Measurements from ENCODE around the gene MEP1B. TPM values are rescaled to one million over a fixed set of nuclear protein-coding genes. Genes with fewer than 3 reads are reported as not detected.
A peak's percentile ranks its signal among the peaks of the same experiment; 100 is the strongest.
"Not testable (repeated sequence)": the region's sequence is repeated elsewhere in the genome, so short reads cannot be mapped to it uniquely, and the experiment has no call there.

Gene MEP1B
- not detected for total RNA-seq
- not detected for polyA plus RNA-seq
- long read RNA-seq, donor 1 = 0 reads
- long read RNA-seq, donor 2 = 0 reads
- long read RNA-seq, donor 3 = 0 reads
- long read RNA-seq, donor 4 = 0 reads

DNA sequence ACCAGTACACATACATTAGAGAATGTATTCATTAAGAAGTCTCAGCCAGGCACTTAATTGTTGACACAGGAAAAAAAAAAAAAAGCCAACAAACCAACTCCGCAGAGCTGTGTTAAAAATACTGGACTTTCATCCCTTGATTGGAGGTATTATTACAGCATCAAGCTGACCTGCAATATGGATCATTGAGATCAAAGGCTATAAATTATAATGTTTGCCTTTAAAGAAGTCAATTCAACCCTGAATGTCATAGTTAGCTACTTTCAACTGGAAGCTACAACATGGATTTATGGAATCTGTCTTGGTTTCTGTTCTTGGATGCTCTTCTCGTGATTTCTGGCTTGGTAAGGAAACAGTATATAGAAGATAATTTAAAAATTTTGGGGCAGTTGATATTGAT is at the start of gene MEP1B:
Gene MEP1B, plus strand, starts transcription at position 250 of the 400 bp plus-strand sequence. Its CDS starts 32 bp downstream, at position 282.
- Histone ChIP-seq H3K9me3 (ENCODE audit: control insufficient read depth, low read length) (no peaks in the 10 kb centered on the region), H3K27me3 (ENCODE audit: control insufficient read depth, insufficient read depth) (no peaks in the 10 kb centered on the region), H3K4me3 (ENCODE audit: low read length) (no peak within 1 kb of the TSS), H3K4me1 (ENCODE audit: control insufficient read depth, insufficient read depth, low read length) (no peaks in the 10 kb centered on the region), H3K27ac (ENCODE audit: low read length) (no peak within 1 kb of the TSS)
- ATAC-seq = no peak
- intact Hi-C loops (cut with DNase I) = no loop called here
- 80% methylated on average over 2 of the region's 2 CpGs for WGBS
- DNase-seq = no peak

DNA sequence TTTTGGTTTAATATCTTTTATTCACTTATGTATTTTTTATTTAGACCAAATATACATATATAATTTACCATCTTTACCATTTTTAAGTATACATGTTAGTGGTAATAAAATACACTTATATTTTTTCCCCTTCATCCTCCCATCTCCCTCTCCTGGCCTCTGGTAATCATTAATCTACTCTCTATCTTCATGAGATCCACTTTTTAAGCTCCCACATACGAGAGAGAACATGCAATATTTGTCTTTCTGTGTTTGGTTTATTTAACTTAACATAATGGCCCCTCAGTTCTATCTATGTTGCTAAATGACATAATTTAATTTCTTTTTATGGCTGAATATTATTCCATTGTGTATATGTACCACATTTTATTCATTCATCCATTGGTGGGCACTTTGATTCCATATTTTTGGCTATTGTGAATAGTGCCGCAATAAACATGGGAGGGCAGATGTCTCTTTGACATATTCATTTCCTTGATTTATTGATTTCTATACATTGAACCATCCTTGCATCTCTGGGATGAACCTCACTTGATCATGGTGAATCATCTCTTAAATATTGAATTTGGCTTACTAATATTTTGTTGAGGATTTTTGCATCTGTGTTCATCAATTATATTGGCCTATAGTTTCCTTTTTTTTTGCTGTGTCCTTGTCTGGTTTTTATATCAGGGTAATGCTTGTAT is 41.5 kb upstream of the MEP1B start:
- DNase-seq = no peak

GRCh38 chr18:32152705-32153448 is 37.0 kb upstream of the MEP1B start:
- Histone ChIP-seq H3K4me3 (ENCODE audit: low read length) (no peak overlapping the region), H3K4me1 (ENCODE audit: control insufficient read depth, insufficient read depth, low read length) (no peaks in the 10 kb centered on the region), H3K27me3 (ENCODE audit: control insufficient read depth, insufficient read depth) (no peaks in the 10 kb centered on the region), H3K9me3 (ENCODE audit: control insufficient read depth, low read length) (no peaks in the 10 kb centered on the region), H3K27ac (ENCODE audit: low read length) (no peak overlapping the region)
- 86% methylated on average over 5 of the region's 5 CpGs for WGBS
- ATAC-seq = no peak
- no peak for DNase-seq
- intact Hi-C loops (cut with DNase I) = loop anchor here in 1 of 4 donors (10.0 kb wide), 1 partner anchor 102 kb away; no protein-coding TSS in a partner anchor

More for the DNA sequence above, 41.5 kb upstream of the MEP1B start:
- H3K4me1 ChIP-seq (ENCODE audit: control insufficient read depth, insufficient read depth, low read length) = no peaks in the 10 kb centered on the region
- no peak overlapping the region for H3K4me3 ChIP-seq (ENCODE audit: low read length)
- 66% methylated on average over 2 of the region's 2 CpGs for WGBS
- no peak for ATAC-seq
- H3K27me3 ChIP-seq (ENCODE audit: control insufficient read depth, insufficient read depth) = no peaks in the 10 kb centered on the region
- H3K9me3 ChIP-seq (ENCODE audit: control insufficient read depth, low read length) = no peaks in the 10 kb centered on the region
- intact Hi-C loops (cut with DNase I) = no loop called here
- H3K27ac ChIP-seq (ENCODE audit: low read length) = no peak overlapping the region

GRCh38 chr18:32156855-32157254 is 33.0 kb upstream of the MEP1B start:
- Histone ChIP-seq H3K4me3 (ENCODE audit: low read length) (no peak overlapping the region), H3K27me3 (ENCODE audit: control insufficient read depth, insufficient read depth) (no peaks in the 10 kb centered on the region), H3K27ac (ENCODE audit: low read length) (no peak overlapping the region), H3K4me1 (ENCODE audit: control insufficient read depth, insufficient read depth, low read length) (no peaks in the 10 kb centered on the region), H3K9me3 (ENCODE audit: control insufficient read depth, low read length) (no peaks in the 10 kb centered on the region)
- intact Hi-C loops (cut with DNase I) = loop anchor here in 3 of 4 donors (2.0 to 10.0 kb wide), 4 partner anchors 98 to 396 kb away; partner anchors contain the start of gene GAREM1 (in 1 of the 3)
- no peak for ATAC-seq
- DNase-seq = no peak

GRCh38 chr18:32157580-32157979 is 32.3 kb upstream of the MEP1B start:
- H3K4me1 ChIP-seq (ENCODE audit: control insufficient read depth, insufficient read depth, low read length) = no peaks in the 10 kb centered on the region

GRCh38 chr18:32158108-32158624 is 31.7 kb upstream of the MEP1B start:
- no peaks in the 10 kb centered on the region for H3K4me1 ChIP-seq (ENCODE audit: control insufficient read depth, insufficient read depth, low read length)
- DNase-seq (peak; percentile 77 to 86 (median 80)), ATAC-seq (peak; percentile 95)
- intact Hi-C loops (cut with DNase I) = loop anchor here (2.0 to 10.0 kb wide), 5 partner anchors 97 to 395 kb away; partner anchors contain the start of gene GAREM1 (in 1 of the 4)
- no peak overlapping the region for H3K4me3 ChIP-seq (ENCODE audit: low read length)
- WGBS = 12% methylated on average over 22 of the region's 22 CpGs
- no peak overlapping the region for H3K27ac ChIP-seq (ENCODE audit: low read length)
- no peaks in the 10 kb centered on the region for H3K27me3 ChIP-seq (ENCODE audit: control insufficient read depth, insufficient read depth)
- no peaks in the 10 kb centered on the region for H3K9me3 ChIP-seq (ENCODE audit: control insufficient read depth, low read length)

More at GRCh38 chr18:32157580-32157979, 32.3 kb upstream of the MEP1B start:
- DNase-seq (no peak), ATAC-seq (no peak)
- H3K4me3 ChIP-seq (ENCODE audit: low read length) = no peak overlapping the region
- intact Hi-C loops (cut with DNase I) = loop anchor here in 3 of 4 donors (2.0 to 10.0 kb wide), 4 partner anchors 97 to 395 kb away; partner anchors contain the start of gene GAREM1 (in 1 of the 3)
- H3K27ac ChIP-seq (ENCODE audit: low read length) = no peak overlapping the region
- no peaks in the 10 kb centered on the region for H3K27me3 ChIP-seq (ENCODE audit: control insufficient read depth, insufficient read depth)
- 71% methylated on average over 5 of the region's 5 CpGs for WGBS
- no peaks in the 10 kb centered on the region for H3K9me3 ChIP-seq (ENCODE audit: control insufficient read depth, low read length)

DNA sequence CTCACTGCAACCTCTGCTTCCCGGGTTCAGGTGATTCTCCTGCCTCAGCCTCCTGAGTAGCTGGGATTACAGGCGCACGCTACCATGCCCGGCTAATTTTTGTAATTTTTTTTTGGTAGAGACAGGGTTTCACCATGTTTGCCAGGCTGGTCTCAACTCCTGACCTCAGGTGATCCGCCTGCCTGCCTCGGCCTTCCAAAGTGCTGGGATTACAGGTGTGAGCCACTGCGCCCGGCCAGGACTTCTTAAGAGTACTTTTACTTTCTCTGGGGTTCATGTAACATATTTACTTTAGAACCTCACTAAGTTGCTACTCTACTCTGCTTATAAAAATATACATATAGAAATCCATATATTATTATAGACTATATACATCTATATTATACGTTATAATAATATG is 31.2 kb upstream of the MEP1B start:
- WGBS = 83% methylated on average over 9 of the region's 9 CpGs
- H3K4me3 ChIP-seq (ENCODE audit: low read length); H3K27ac ChIP-seq (ENCODE audit: low read length); ATAC-seq; H3K9me3 ChIP-seq (ENCODE audit: control insufficient read depth, low read length); H3K27me3 ChIP-seq (ENCODE audit: control insufficient read depth, insufficient read depth); H3K4me1 ChIP-seq (ENCODE audit: control insufficient read depth, insufficient read depth, low read length); DNase-seq: not testable (repeated sequence)
- intact Hi-C loops (cut with DNase I) = loop anchor here (2.0 to 10.0 kb wide), 5 partner anchors 96 to 394 kb away; partner anchors contain the start of gene GAREM1 (in 1 of the 4)

GRCh38 chr18:32160547-32160946 is 29.3 kb upstream of the MEP1B start:
- no peak overlapping the region for H3K4me3 ChIP-seq (ENCODE audit: low read length)
- ATAC-seq = peak in 1 of 2 donors; percentile 36
- intact Hi-C loops (cut with DNase I) = no loop called here
- no peak overlapping the region for H3K27ac ChIP-seq (ENCODE audit: low read length)
- no peaks in the 10 kb centered on the region for H3K27me3 ChIP-seq (ENCODE audit: control insufficient read depth, insufficient read depth)
- no peaks in the 10 kb centered on the region for H3K9me3 ChIP-seq (ENCODE audit: control insufficient read depth, low read length)
- WGBS = 83% methylated on average over 2 of the region's 2 CpGs
- H3K4me1 ChIP-seq (ENCODE audit: control insufficient read depth, insufficient read depth, low read length) = no peaks in the 10 kb centered on the region
- DNase-seq = no peak

DNA sequence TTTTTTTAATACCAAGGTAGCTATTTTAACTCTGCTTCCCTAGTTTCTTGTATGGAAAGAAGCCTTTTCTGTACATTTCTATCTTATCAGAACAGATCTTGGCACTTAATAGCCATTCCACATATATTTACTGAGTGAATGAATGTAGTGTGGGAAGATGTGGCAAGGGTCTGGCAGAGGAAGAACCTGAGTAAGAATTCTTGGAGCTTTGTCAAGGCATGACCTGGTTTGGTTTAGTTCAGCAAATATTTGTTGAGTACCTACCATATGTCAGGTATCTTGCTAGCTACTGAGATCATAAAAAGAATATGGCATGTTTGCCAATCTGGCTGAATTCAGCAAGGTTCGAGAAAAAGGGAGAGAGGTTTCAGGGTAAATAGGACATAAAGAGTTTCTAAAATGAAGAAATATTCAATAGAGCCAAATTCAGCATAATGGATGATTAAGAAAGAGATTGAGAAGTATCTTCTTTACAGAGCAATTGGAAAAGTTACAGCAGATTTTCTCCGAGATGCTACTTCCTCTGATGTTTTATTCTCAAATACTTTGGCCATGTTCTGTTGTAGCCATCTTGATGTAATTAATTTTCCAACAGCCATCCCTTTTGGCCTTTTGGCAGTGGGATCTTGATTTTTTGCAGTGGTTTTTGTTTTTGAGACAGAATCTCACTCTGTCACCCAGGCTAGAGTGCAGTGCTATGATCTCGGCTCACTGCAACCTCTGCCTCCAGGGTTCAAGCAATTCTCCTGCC is 21.7 kb upstream of the MEP1B start:
- WGBS = 78% methylated on average over 3 of the region's 3 CpGs
- intact Hi-C loops (cut with DNase I) = no loop called here
- H3K9me3 ChIP-seq (ENCODE audit: control insufficient read depth, low read length) = no peaks in the 10 kb centered on the region

GRCh38 chr18:32173654-32174053 is 16.2 kb upstream of the MEP1B start:
- 84% methylated on average over 3 of the region's 3 CpGs for WGBS
- intact Hi-C loops (cut with DNase I) = no loop called here
- no peak for DNase-seq
- Histone ChIP-seq H3K27me3 (ENCODE audit: control insufficient read depth, insufficient read depth) (no peaks in the 10 kb centered on the region), H3K9me3 (ENCODE audit: control insufficient read depth, low read length) (no peaks in the 10 kb centered on the region), H3K27ac (ENCODE audit: low read length) (no peak overlapping the region), H3K4me1 (ENCODE audit: control insufficient read depth, insufficient read depth, low read length) (peaks cover 3% of the 10 kb centered on the region), H3K4me3 (ENCODE audit: low read length) (no peak overlapping the region)
- no peak for ATAC-seq

More for the DNA sequence above, 21.7 kb upstream of the MEP1B start:
- Histone ChIP-seq H3K27me3 (ENCODE audit: control insufficient read depth, insufficient read depth) (no peaks in the 10 kb centered on the region), H3K27ac (ENCODE audit: low read length) (no peak overlapping the region), H3K4me1 (ENCODE audit: control insufficient read depth, insufficient read depth, low read length) (no peaks in the 10 kb centered on the region), H3K4me3 (ENCODE audit: low read length) (no peak overlapping the region)
- ATAC-seq (no peak), DNase-seq (no peak)

Data from right cardiac atrium (tissue), 5 donors.